HG02852 (cell line): ENCODE results near the gene LAMB3.

Experiments
- ATAC-seq: cut with Tn5 transposase; IDR thresholded peaks from one replicate; pipeline ENCODE4 v1.9.1; 2021; ENCODE audit warnings: mild to moderate bottlenecking, moderate library complexity; ENCODE audit not compliant: unreplicated experiment

LAMB3 gene

DNA sequence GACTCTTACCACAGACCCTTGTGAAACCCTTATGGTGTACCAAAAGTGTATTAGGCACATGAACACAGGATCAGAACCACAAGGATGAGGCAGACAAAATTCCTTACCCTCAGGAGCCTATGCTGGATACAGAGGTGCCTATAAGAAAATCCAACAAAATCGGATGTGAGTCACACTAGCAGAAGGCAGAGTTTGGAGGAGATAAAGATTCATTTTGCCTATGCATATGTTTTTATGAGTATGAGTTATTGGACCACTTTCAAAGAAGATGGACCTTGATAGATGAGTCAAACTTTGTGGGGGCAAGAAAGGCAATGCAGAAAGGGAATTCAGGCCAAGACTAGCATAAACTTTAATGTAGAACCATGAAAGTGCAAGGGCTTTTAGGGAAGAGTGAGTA is 51.7 kb downstream of the LAMB3 start:
- no peak for ATAC-seq

- no peak for ATAC-seq
Observed at GRCh38 chr1:209598227-209598626, 54.0 kb downstream of the LAMB3 start.

DNA sequence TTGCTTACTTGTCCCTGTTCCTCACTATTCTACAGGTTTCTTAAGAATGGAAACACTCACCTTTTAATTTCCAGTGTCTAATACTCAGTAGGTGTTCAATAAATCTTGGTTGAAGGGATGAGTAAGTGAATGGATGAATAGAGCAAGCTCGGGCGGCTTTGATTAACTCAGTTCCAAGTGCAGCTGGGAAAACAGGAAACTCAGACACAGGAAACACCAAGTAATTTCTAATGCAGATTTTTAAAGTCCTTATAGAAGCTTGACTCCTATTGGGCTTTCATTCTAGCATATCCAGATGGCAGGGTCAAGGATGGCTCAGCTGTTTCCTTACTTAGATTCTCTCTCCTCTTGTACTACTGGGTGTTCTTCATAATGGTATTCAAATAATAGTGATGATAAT is 54.7 kb downstream of the LAMB3 start:
- ATAC-seq = no peak

DNA sequence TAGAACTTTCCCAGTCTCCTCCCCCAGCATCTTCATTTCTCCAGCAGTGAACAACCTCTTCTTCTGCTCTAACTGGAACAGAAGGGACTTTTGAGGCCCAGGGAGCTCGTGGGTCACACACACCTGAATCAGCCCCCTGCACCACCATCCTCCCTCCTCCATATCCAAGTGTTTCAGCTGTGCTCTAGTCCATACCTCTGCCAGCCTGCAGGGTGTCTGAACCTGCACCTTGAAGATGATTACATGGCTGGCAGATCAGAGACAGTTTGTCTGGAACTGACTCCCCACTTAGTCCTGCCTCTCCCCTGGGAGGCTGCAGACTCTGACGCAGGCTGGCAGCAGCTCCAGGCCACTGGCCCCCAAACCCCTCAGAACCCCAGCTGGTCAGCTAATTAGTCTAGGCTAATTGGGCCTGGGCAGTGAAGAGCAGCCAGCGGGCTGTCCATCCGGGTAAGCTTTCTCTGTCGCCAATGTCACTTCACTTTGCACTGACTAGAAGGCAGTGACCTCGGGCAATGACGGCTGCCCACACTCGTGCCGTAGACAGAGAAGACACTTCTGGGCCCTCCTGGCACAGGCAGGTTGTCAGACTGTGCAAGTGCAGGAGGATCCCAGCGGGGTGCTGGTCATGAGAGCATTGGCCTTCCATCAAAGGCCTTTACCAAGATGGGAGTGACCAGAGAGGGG is 56.5 kb downstream of the LAMB3 start:
- ATAC-seq = no peak

GRCh38 chr1:209595028-209595427 is 57.2 kb downstream of the LAMB3 start:
- ATAC-seq = no peak

DNA sequence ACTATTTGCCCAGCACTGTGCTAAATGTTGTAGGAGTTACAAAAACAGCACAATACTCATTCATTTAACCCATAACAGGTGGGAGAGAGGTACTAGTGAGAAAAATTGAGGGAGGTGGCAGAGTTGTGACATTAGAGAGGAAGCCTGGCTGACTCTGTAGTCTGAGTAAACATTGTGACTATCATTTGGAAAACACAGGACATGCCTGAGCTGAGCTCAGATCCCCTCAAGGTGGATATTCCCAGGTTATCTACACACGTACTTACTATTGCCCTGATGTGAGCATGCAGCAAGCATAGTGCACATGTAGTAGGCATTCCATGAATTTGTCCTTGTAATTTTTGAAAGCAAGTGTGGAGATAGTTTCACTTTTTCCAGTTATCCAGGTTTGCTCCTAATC is 57.8 kb downstream of the LAMB3 start:
- no peak for ATAC-seq

- ATAC-seq = no peak
Observed at GRCh38 chr1:209593747-209594146, 58.5 kb downstream of the LAMB3 start.

- ATAC-seq = no peak
Observed at GRCh38 chr1:209590405-209590804, 61.8 kb downstream of the LAMB3 start.

- ATAC-seq = no peak
Observed at GRCh38 chr1:209589863-209590262, 62.4 kb downstream of the LAMB3 start.

DNA sequence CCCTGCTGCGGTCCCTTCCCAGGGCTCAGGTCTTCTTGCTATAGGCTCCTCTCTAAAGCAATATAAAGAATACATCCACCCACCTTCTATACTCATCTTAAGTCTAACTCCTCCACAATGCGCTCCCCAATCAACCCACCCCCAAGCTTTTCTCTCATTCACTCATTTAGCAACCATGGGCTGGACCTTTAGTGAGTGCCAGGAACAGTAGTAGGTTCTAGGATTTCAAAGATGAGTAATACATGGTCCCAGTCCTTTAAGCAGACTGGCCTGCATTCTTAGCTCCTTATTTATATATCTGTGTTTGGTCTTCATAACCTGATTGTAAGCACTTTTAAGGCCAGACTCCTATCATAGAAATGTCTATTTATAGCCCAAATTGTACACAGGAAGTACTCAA is 62.8 kb downstream of the LAMB3 start:
- ATAC-seq = no peak

DNA sequence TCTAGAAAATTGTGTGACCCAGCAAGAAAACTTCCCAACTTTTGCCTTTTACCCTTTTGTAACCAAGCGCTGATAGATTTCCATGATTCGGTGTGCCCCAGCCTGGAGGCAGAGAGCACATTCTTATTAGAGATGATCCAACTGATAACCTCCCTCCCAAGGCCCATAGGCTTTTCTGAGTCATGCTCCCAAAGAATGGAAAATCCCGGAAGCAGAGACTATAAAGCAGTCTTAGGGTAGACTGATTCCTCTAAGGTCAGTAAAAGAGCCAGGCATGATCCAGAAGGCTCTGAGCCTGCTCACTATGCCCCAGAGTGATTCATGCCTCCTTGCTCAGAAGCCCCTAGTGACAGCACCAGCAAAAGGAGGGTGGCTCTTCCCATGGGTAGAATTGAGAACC is 64.4 kb downstream of the LAMB3 start:
- no peak for ATAC-seq

DNA sequence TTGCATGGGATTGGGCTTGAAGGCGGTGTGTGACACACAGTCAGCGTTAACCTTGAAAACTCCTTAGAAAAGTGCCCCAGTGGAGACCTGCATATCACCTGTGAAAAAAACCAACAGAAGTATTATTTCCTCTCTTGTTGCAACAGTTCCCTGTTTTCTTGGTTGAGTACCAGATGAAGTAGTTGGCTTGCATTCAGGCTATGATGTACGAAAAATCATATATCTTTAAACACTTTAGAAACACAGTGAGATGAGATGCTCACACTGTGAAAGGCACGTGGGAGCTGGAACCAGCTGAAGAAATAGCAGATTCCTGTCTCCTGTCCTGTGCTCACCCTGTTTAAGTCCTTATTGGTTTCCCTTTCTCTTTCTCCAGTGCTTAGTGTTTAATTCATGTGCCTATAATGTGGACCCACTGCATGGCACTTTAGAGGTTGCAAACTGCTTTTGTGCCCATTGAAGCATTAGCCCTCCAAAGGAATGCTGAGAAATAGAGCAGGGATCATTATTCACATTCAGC is 65.9 kb downstream of the LAMB3 start:
- ATAC-seq = no peak

- no peak for ATAC-seq
Observed at GRCh38 chr1:209585672-209586071, 66.6 kb downstream of the LAMB3 start.

GRCh38 chr1:209585197-209585596 is 67.0 kb downstream of the LAMB3 start:
- ATAC-seq = no peak

- ATAC-seq = no peak
Observed at GRCh38 chr1:209584231-209584672, 68.0 kb downstream of the LAMB3 start.

- no peak for ATAC-seq
Observed at GRCh38 chr1:209583408-209583807, 68.8 kb downstream of the LAMB3 start, which contains the start of gene CAMK1G. Gene CAMK1G, plus strand, starts transcription at chr1:209583714. Its CDS starts 11,270 bp downstream, at chr1:209594984.

GRCh38 chr1:209580577-209580976 is 71.6 kb downstream of the LAMB3 start:
- ATAC-seq = no peak

DNA sequence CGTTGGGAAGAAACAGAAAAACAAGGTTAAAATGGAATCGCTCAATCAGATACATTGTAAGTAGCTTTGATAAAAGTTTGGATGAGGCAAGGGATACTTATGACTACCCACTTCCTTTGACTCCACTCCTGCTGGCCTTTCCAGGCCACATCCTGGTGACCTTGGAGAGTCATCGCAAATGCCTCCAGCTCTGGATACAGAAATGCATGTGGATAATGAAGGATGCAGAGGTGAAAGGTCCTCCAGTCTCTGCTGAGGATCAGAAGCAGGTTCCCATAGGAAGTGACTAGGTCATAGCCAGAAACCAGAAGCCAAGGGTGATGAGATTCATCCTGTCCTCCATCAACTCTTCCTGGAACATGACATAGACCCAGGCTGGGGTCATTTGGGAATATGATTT is 74.9 kb downstream of the LAMB3 start:
- ATAC-seq = no peak

DNA sequence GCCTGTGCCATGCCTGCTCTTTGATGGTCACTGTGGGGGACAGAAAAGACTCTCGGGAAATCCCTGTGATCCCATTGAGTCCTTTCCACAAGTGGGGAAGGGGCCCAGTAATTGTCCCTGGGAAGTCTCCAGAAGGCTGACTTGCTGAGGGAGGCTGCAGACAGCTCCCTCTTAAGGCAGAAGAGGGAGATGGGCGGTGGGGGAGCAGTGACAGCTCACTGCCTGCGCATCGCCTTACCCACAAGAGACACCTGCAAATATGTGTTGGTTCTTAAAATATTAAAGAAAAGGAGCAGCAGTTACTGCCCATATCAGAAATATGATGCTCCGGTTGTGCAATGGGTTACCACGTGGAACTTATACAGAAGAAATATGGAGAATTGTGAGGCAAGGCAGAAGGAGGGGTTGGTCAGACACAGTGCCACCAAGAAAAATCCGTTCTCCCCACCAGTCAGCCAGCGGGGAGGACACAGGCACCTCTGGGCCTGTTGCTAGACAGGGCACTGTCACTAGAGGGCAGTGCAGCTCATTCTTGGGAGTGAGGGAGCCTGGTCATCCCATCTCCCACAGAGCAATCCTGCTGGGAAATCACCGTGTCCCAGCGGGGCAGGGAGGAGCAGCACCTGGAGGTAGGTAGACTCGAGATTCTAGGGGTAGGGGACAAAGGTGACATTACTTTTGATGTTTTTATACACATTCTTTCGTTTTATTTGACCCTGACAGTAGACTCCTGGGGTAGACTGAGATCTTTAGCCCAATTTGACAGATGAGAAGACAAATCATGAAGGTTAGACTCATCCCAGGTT is 75.6 kb downstream of the LAMB3 start:
- peak; percentile 68 for ATAC-seq

DNA sequence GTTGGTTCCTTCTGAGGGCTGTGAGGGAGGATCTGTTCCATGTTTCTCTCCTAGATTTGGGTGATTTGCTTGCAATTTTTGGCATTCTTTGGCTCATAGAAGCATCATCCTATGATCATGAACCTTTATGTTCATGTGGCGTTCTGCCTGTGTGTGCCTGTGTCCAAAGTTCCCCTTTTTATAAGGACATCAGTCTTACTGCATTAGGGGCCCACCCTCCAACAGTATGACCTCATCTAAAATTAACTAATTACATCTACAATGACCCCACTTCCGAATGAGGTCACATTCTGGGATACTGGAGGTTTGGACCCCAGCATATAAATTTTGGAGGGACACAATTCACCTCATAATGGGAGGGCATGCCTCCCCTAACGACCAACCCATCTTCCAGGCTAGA is 81.5 kb downstream of the LAMB3 start:
- ATAC-seq = no peak

DNA sequence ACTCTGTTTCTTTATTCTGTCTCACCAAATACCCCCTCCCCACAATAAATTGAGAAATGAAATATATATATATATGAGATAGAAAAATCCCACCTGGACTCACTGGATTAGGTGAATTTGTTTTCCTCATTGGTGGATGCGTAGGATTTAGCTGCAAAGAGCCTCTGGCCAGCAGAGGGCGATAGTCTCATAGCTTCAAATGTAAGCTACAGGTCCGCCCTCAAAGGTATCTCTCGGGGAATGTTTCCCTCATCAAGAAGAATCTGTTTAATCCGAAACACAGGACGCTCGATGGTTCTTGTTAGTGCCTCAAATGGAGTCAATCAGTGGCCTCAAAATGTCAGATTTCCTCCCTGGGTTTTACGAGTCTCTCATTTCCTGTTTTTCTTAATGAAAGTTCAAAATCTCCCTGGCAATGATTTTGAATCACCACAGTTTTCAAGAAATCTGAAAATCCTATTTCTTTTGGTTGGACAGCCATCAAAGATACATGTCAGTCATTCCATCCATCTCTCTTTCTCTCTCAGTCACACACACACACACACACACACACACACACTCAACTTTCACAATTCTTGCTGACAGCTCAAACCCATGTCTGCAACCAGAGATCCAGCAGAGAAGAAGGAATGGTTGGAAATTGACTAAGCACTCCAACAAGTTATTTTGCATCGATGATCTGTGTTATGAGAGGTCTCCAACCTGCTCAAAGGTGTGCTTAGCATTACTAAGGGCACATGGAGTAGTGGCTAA is 82.6 kb downstream of the LAMB3 start:
- no peak for ATAC-seq
